GM12801 (cell line): Measurements from ENCODE around the gene HOXD13.

Experiments used
- CTCF ChIP-seq: IDR thresholded peaks from one replicate; pipeline ENCODE4 v1.5.1; 2011; ENCODE audit warnings: control low read depth; ENCODE audit not compliant: insufficient read length; ENCODE audit errors: extremely low read depth

Gene HOXD13

GRCh38 chr2:176078541-176079284 lies 13.8 kb upstream of the HOXD13 start:
- no peak for TF ChIP-seq CTCF

GRCh38 chr2:176079285-176079830 lies 13.2 kb upstream of the HOXD13 start:
- TF ChIP-seq CTCF = no peak

- TF ChIP-seq CTCF = no peak
Observed at GRCh38 chr2:176079831-176080539, 12.5 kb upstream of the HOXD13 start.

GRCh38 chr2:176080540-176081375 lies 11.8 kb upstream of the HOXD13 start:
- TF ChIP-seq CTCF = no peak

GRCh38 chr2:176081376-176081836 lies 11.1 kb upstream of the HOXD13 start:
- no peak for TF ChIP-seq CTCF

- no peak for TF ChIP-seq CTCF
Observed at GRCh38 chr2:176081837-176082524, 10.5 kb upstream of the HOXD13 start.

GRCh38 chr2:176082525-176082823 lies 10.0 kb upstream of the HOXD13 start:
- no peak for TF ChIP-seq CTCF
